Measurements from ENCODE around the gene PLA2G2F.

The PLA2G2F gene

GRCh38 chr1:20138961-20139550 is at the start of gene PLA2G2F:
PLA2G2F (plus strand) TSS chr1:20139323; CDS start chr1:20139428, 105 bp downstream.
- DNase-seq: no peak

GRCh38 chr1:20089328-20090077 is 49.6 kb upstream of the PLA2G2F start:
- DNase-seq: no peak

GRCh38 chr1:20090119-20090518 is 49.0 kb upstream of the PLA2G2F start:
- DNase-seq: no peak

- no peak for DNase-seq
Observed at GRCh38 chr1:20090641-20091040, 48.5 kb upstream of the PLA2G2F start.

- DNase-seq: no peak
Observed at GRCh38 chr1:20093303-20093702, 45.8 kb upstream of the PLA2G2F start.

- no peak for DNase-seq
Observed at GRCh38 chr1:20093940-20094391, 45.2 kb upstream of the PLA2G2F start.

- no peak for DNase-seq
Observed at GRCh38 chr1:20095564-20096434, 43.3 kb upstream of the PLA2G2F start.

GRCh38 chr1:20096840-20097447 is 42.2 kb upstream of the PLA2G2F start:
- DNase-seq: no peak

- no peak for DNase-seq
Observed at GRCh38 chr1:20099533-20099932, 39.6 kb upstream of the PLA2G2F start.

GRCh38 chr1:20100632-20101355 is 38.3 kb upstream of the PLA2G2F start:
- DNase-seq: no peak

GRCh38 chr1:20102875-20103274 is 36.2 kb upstream of the PLA2G2F start:
- DNase-seq: no peak

- no peak for DNase-seq
Observed at GRCh38 chr1:20105856-20106255, 33.3 kb upstream of the PLA2G2F start.

- no peak for DNase-seq
Observed at GRCh38 chr1:20107351-20107750, 31.8 kb upstream of the PLA2G2F start.

- DNase-seq: no peak
Observed at GRCh38 chr1:20107796-20108195, 31.3 kb upstream of the PLA2G2F start.

GRCh38 chr1:20108366-20109123 is 30.6 kb upstream of the PLA2G2F start:
- DNase-seq: no peak

GRCh38 chr1:20109223-20109856 is 29.8 kb upstream of the PLA2G2F start:
- no peak for DNase-seq

- no peak for DNase-seq
Observed at GRCh38 chr1:20110679-20111078, 28.4 kb upstream of the PLA2G2F start.

GRCh38 chr1:20111452-20111851 is 27.7 kb upstream of the PLA2G2F start:
- no peak for DNase-seq

GRCh38 chr1:20112279-20113000 is 26.7 kb upstream of the PLA2G2F start:
- DNase-seq: no peak

GRCh38 chr1:20114021-20114648 is 25.0 kb upstream of the PLA2G2F start:
- DNase-seq: no peak

Data from activated CD4-positive, CD25-positive, alpha-beta regulatory T cell (primary cell).